DOHH2 (cell line): ENCODE measurements around the gene EDC3.

Experiments used
- EZH2phosphoT487 ChIP-seq: fragments of 200-600 bp; sonication (generic); IDR thresholded peaks from 2 replicates; pipeline ENCODE4 v1.6.1; 2017; ENCODE audit warnings: borderline replicate concordance, mild to moderate bottlenecking, antibody characterized with exemption, low read length, moderate library complexity, mixed read lengths
- TF ChIP-seq, protein P1 (sequence below): fragments of 200-600 bp; sonication (generic); IDR thresholded peaks from one replicate; pipeline ENCODE4 v1.5.1; 2014; ENCODE audit warnings: antibody characterized with exemption, mild to moderate bottlenecking, low read depth, low read length; ENCODE audit not compliant: poor library complexity, severe bottlenecking

- TF ChIP-seq, protein P1, sequence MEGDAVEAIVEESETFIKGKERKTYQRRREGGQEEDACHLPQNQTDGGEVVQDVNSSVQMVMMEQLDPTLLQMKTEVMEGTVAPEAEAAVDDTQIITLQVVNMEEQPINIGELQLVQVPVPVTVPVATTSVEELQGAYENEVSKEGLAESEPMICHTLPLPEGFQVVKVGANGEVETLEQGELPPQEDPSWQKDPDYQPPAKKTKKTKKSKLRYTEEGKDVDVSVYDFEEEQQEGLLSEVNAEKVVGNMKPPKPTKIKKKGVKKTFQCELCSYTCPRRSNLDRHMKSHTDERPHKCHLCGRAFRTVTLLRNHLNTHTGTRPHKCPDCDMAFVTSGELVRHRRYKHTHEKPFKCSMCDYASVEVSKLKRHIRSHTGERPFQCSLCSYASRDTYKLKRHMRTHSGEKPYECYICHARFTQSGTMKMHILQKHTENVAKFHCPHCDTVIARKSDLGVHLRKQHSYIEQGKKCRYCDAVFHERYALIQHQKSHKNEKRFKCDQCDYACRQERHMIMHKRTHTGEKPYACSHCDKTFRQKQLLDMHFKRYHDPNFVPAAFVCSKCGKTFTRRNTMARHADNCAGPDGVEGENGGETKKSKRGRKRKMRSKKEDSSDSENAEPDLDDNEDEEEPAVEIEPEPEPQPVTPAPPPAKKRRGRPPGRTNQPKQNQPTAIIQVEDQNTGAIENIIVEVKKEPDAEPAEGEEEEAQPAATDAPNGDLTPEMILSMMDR = no peak
- no peak for TF ChIP-seq EZH2phosphoT487
Measured at GRCh38 chr15:74664028-74664616, 31.7 kb downstream of the EDC3 start.
